Measurements from ENCODE around the gene FAF1. TPM values are rescaled to one million over a fixed set of nuclear protein-coding genes. Genes with fewer than 3 reads are reported as not detected.

FAF1 gene
- total and polyA plus RNA-seq, 2 experiments from 2014 or later: 7.2 to 49.1 TPM

- no peaks in the 10 kb centered on the region for H4K20me1 ChIP-seq (ENCODE audit: insufficient read depth)
- no peaks in the 10 kb centered on the region for H3K27me3 ChIP-seq (replicated peaks; ENCODE audit: insufficient read depth)
- TF ChIP-seq EZH2 (IDR thresholded peaks at IDR 0.05; ENCODE audit: insufficient read depth, poor library complexity, severe bottlenecking) (no peak), EZH2phosphoT487 (IDR thresholded peaks at IDR 0.05; ENCODE audit: insufficient read depth, low read depth) (no peak)
- no peaks in the 10 kb centered on the region for H3K9me3 ChIP-seq (ENCODE audit: low read depth)
- H3K36me3 ChIP-seq (ENCODE audit: low read depth): no peaks in the 10 kb centered on the region
- DNase-seq: no peak
- WGBS, 2 experiments (ENCODE audit: low coverage in 1 of 2, low lambda C conversion rate in 2 of 2, missing lambda C conversion rate in 2 of 2): 92 to 98% methylated on average over 4 of the region's 4 CpGs
- H3F3A ChIP-seq (ENCODE audit: insufficient read depth): no peaks in the 10 kb centered on the region
- in situ Hi-C loops (cut with MboI): no loop called here
- H3K27ac ChIP-seq: no peak overlapping the region
- H3K4me2 ChIP-seq (ENCODE audit: unreplicated experiment): no peak overlapping the region
- no peaks in the 10 kb centered on the region for H3K4me1 ChIP-seq (ENCODE audit: insufficient read depth)
- no peak overlapping the region for H2AFZ ChIP-seq
- no peaks in the 10 kb centered on the region for H3K9me2 ChIP-seq (ENCODE audit: insufficient read depth)
- no peaks in the 10 kb centered on the region for H3K79me2 ChIP-seq (ENCODE audit: insufficient read depth)
- no peak overlapping the region for H3K4me3 ChIP-seq
- H3K9ac ChIP-seq: no peak overlapping the region
These were observed 509.0 kb downstream of the FAF1 start for GRCh38 chr1:50450861-50451653.

- Histone ChIP-seq H4K20me1 (ENCODE audit: insufficient read depth) (no peaks in the 10 kb centered on the region), H3K9ac (no peak overlapping the region), H3K9me3 (ENCODE audit: low read depth) (no peaks in the 10 kb centered on the region), H3F3A (ENCODE audit: insufficient read depth) (no peaks in the 10 kb centered on the region), H3K27me3 (replicated peaks; ENCODE audit: insufficient read depth) (no peaks in the 10 kb centered on the region), H3K9me2 (ENCODE audit: insufficient read depth) (no peaks in the 10 kb centered on the region), H3K4me1 (ENCODE audit: insufficient read depth) (no peaks in the 10 kb centered on the region), H2AFZ (no peak overlapping the region), H3K4me2 (ENCODE audit: unreplicated experiment) (no peak overlapping the region), H3K27ac (no peak overlapping the region), H3K4me3 (no peak overlapping the region), H3K79me2 (ENCODE audit: insufficient read depth) (no peaks in the 10 kb centered on the region), H3K36me3 (ENCODE audit: low read depth) (no peaks in the 10 kb centered on the region)
- DNase-seq: peak; percentile 38
- in situ Hi-C loops (cut with MboI): no loop called here
- TF ChIP-seq EZH2phosphoT487 (IDR thresholded peaks at IDR 0.05; ENCODE audit: insufficient read depth, low read depth) (no peak), EZH2 (IDR thresholded peaks at IDR 0.05; ENCODE audit: insufficient read depth, poor library complexity, severe bottlenecking) (no peak)
- 94 to 97% methylated on average over 1 of the region's 1 CpG for WGBS, 2 experiments (ENCODE audit: low coverage in 1 of 2, low lambda C conversion rate in 2 of 2, missing lambda C conversion rate in 2 of 2)
These were observed 512.1 kb downstream of the FAF1 start for GRCh38 chr1:50447961-50448360.

- Histone ChIP-seq H3K9me2 (ENCODE audit: insufficient read depth) (no peaks in the 10 kb centered on the region), H3K79me2 (ENCODE audit: insufficient read depth) (no peaks in the 10 kb centered on the region), H2AFZ (no peak overlapping the region), H3K4me3 (no peak overlapping the region), H3K27me3 (replicated peaks; ENCODE audit: insufficient read depth) (no peaks in the 10 kb centered on the region), H3K9ac (no peak overlapping the region), H4K20me1 (ENCODE audit: insufficient read depth) (no peaks in the 10 kb centered on the region), H3K36me3 (ENCODE audit: low read depth) (no peaks in the 10 kb centered on the region; the same call in 1 of the 2 replicates), H3K27ac (no peak overlapping the region), H3K4me2 (ENCODE audit: unreplicated experiment) (no peak overlapping the region), H3F3A (ENCODE audit: insufficient read depth) (no peaks in the 10 kb centered on the region), H3K9me3 (ENCODE audit: low read depth) (no peaks in the 10 kb centered on the region), H3K4me1 (ENCODE audit: insufficient read depth) (no peaks in the 10 kb centered on the region)
- TF ChIP-seq EZH2phosphoT487 (IDR thresholded peaks at IDR 0.05; ENCODE audit: insufficient read depth, low read depth) (no peak), EZH2 (IDR thresholded peaks at IDR 0.05; ENCODE audit: insufficient read depth, poor library complexity, severe bottlenecking) (no peak)
- 94 to 96% methylated on average over 6 of the region's 6 CpGs for WGBS, 2 experiments (ENCODE audit: low coverage in 1 of 2, low lambda C conversion rate in 2 of 2, missing lambda C conversion rate in 2 of 2)
- DNase-seq: no peak
- in situ Hi-C loops (cut with MboI): no loop called here
These were observed 518.9 kb downstream of the FAF1 start for GRCh38 chr1:50441183-50441582.

GRCh38 chr1:50438945-50439344, 521.1 kb downstream of the FAF1 start:
- in situ Hi-C loops (cut with MboI): no loop called here
- Histone ChIP-seq H3K36me3 (ENCODE audit: low read depth) (no peaks in the 10 kb centered on the region; the same call in 1 of the 2 replicates), H3K9ac (no peak overlapping the region), H3K27ac (no peak overlapping the region), H3K4me1 (ENCODE audit: insufficient read depth) (no peaks in the 10 kb centered on the region), H2AFZ (no peak overlapping the region), H3K4me2 (ENCODE audit: unreplicated experiment) (no peak overlapping the region), H3K79me2 (ENCODE audit: insufficient read depth) (no peaks in the 10 kb centered on the region), H3K9me3 (ENCODE audit: low read depth) (no peaks in the 10 kb centered on the region), H4K20me1 (ENCODE audit: insufficient read depth) (no peaks in the 10 kb centered on the region), H3K4me3 (no peak overlapping the region), H3K9me2 (ENCODE audit: insufficient read depth) (no peaks in the 10 kb centered on the region), H3K27me3 (replicated peaks; ENCODE audit: insufficient read depth) (no peaks in the 10 kb centered on the region), H3F3A (ENCODE audit: insufficient read depth) (no peaks in the 10 kb centered on the region)
- peak; percentile 48 for DNase-seq
- TF ChIP-seq EZH2 (IDR thresholded peaks at IDR 0.05; ENCODE audit: insufficient read depth, poor library complexity, severe bottlenecking) (no peak), EZH2phosphoT487 (IDR thresholded peaks at IDR 0.05; ENCODE audit: insufficient read depth, low read depth) (no peak)

Measured in GM23248 (cell line).